MG63 (cell line): ENCODE results near the gene BTBD19. TPM values are rescaled to one million over a fixed set of nuclear protein-coding genes. Genes with fewer than 3 reads are reported as not detected.
A peak's percentile ranks its signal among the peaks of the same experiment; 100 is the strongest.
"Not testable (repeated sequence)": the region's sequence is repeated elsewhere in the genome, so short reads cannot be mapped to it uniquely, and the experiment has no call there.

Experiments used
- DNase-seq: peaks from one replicate; pipeline ENCODE4 v3.0.0-alpha.2; 2020
- H3K27me3 ChIP-seq: fragments of 250-450 bp; sonication (Bioruptor Pico); 2 replicates; pipeline ENCODE4 v1.5.1; 2020; ENCODE audit warnings: mild to moderate bottlenecking, moderate library complexity
- H3K36me3 ChIP-seq: fragments of 250-450 bp; sonication (Bioruptor Pico); 2 replicates; pipeline ENCODE4 v1.5.1; 2020; ENCODE audit warnings: mild to moderate bottlenecking, moderate library complexity
- H3K4me3 ChIP-seq: fragments of 250-450 bp; sonication (Bioruptor Pico); 2 replicates; pipeline ENCODE4 v1.5.1; 2020; ENCODE audit warnings: mild to moderate bottlenecking, moderate library complexity
- H3K9me3 ChIP-seq: fragments of 250-450 bp; sonication (Bioruptor Pico); 2 replicates; pipeline ENCODE4 v1.5.1; 2020; ENCODE audit warnings: mild to moderate bottlenecking, moderate library complexity
- total RNA-seq: library from RNA; depleted of rRNA; stranded (reverse); fragments of >200 nt; shearing (Covaris generic); gene quantifications from 2 replicates; pipeline ENCODE4 v1.2.3, GENCODE V29; 2014; ENCODE audit warnings: low replicate concordance

The BTBD19 gene
- total RNA-seq, 1 experiment from 2014 or later, result 1.0 TPM

DNA sequence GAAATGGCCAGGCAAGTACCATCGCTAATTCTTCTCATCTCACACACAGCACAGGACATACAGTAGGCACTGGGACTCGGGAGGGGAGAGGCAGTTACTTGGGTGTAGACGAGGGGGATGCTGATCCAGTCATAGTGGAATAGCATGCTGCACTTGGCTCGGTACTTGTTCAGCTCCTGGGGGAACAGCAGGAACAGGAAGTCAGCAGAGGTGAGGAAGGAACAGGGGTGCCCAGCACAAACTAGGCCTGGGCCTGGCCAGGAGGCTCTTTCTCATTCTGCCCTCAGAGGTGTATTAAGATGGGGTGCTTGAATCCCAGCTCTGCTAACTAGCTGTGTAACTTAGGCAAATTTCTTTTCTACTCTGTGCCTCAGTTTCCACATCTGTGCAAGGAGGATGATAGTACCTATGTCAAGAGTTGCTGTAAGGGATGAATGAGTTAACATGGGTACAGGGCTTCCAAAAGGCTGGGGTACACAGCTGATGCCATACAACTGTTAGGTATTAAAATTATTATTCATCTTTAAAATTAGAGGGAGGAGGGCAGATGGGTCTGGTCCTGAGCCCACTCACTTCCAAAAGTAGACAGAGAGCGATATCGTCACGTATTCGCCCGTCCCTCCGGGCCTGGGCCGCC, 22.7 kb upstream of the BTBD19 start:
- Histone ChIP-seq H3K36me3 (peaks cover 17% of the 10 kb centered on the region), H3K9me3 (no peaks in the 10 kb centered on the region), H3K4me3 (no peak overlapping the region), H3K27me3 (no peaks in the 10 kb centered on the region)
- no peak for DNase-seq

DNA sequence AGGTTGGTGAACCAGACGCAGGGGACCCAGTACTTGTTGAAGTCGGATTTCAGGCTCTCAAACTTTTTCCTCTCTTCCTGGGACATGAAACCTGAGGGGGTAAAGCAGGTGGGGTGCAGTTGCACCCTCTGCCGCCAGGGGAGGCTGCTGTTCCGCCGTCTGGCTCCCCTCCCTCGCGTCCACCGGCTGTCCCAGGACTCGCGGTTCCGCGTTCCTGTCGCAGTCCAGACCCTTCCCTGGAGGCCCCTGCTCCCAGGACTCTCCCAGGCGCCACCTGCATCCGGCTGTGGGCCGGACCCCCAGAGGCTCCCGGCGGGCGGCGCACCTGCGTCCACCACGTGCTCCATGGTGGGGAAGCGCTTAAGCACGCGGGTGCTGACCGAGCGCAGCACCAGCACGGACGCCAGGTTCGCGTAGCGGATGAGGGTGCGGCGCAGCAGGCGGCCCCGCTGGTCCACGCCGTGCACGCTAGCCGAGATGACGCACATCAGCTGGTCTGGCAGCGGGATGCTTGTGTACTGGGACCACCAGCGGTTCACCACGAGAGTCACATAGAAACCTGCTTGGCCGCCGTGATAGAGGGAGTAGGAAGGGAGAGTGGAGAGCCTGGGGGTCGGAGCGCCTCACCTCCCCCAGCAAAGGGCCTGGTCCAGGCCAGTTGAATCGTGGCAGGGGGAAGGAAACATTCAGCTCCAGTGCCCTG, 22.0 kb upstream of the BTBD19 start:
- DNase-seq, result no peak
- Histone ChIP-seq H3K4me3 (no peak overlapping the region), H3K36me3 (peaks cover 10% of the 10 kb centered on the region), H3K9me3 (no peaks in the 10 kb centered on the region), H3K27me3 (no peaks in the 10 kb centered on the region)

DNA sequence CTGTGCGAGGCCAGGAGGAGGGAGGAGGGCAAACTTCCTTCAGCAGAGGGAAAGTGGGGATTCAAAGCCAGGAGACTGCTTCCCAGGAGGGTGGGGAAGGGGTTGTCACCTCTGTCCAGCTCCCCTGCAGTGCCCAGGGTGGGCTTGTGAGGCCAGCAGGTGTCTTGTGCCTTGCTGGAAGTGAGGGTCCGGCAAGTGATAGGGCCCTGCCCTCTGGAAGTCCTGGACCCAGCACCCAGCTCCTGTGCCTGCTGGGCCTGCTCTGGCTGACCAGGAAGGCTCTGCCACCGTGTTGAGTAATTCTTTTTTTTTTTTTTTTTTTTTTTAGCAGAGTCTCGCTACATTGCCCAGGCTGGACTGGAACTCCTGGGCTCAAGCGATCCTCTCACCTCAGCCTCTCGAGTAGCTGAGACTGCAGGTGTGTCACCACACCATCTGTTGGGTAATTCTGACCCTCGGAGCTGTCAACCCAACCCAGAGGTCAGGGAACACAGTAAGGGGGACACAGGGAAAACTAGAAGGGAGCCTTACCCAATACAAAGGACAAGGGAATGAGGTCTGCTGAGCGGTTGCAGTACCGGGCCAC, 21.4 kb upstream of the BTBD19 start:
- Histone ChIP-seq H3K36me3 (peaks cover 4% of the 10 kb centered on the region), H3K9me3 (no peaks in the 10 kb centered on the region)
- DNase-seq, result no peak

DNA sequence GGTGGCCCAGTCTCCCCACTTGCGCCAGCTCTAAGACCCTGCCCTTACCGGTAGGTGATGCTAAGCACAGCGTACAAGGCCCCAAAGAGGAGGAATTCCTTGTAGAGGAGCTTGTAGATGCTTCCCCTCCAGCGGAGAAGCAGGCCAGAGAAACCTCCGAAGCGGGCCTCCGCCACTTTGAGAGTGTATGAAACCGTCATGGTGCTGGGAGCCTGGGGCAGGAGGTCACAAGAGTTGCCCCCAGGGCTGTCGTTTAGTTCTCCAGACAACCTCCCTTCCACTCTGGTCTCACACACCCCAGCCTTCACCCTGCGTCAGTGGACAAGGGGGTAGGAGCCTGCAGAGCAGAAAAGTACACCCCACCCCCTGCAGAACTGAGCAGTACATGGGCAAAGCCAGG, 20.8 kb upstream of the BTBD19 start:
- no peaks in the 10 kb centered on the region for H3K9me3 ChIP-seq
- DNase-seq, result no peak
- H3K4me3 ChIP-seq, result no peak overlapping the region
- no peaks in the 10 kb centered on the region for H3K27me3 ChIP-seq
- H3K36me3 ChIP-seq, result no peaks in the 10 kb centered on the region

More for the DNA sequence above, 21.4 kb upstream of the BTBD19 start:
- Histone ChIP-seq H3K27me3 (no peaks in the 10 kb centered on the region), H3K4me3 (no peak overlapping the region)

DNA sequence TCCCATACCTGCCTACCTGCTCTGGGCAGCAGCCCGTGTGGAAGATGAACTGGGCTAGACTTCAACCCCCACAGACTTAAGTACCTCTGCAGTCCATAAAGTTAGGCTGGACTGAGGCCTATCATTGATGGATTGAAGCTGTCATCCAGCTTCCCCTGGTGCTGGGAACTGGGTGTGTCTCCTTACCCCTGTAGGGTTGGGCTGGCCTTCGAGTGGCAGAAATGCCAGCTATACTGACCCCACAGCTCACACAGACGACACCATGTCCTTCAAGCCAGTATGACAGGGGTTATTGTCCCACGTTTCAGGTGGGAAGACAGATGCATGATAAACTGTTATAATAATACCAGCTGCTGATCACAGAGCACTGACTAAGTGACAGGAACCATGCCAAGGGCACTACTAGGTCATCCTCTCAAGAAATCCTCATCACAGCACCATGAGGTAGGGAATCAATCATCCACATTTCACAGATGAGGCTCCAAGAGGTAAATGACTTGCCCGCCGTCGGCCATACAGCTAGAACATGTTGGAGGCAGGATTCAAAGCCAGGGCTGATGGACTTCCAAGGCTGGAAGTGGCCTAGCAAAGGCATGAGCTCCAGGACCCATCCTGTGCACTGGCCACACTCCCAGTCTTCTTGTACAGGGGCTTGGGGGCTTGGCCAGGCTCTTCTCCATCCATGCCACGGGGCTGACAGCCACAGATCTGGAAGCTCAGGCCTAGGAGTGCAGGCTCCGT, 20.0 kb upstream of the BTBD19 start, which contains the start of gene BEST4:
BEST4 (minus strand) TSS at position 51 of the 741 bp plus-strand sequence. CDS start 465 bp downstream, outside the sequence.
- DNase-seq, result no peak
- Histone ChIP-seq H3K9me3 (no peaks in the 10 kb centered on the region), H3K27me3 (no peaks in the 10 kb centered on the region), H3K36me3 (no peaks in the 10 kb centered on the region), H3K4me3 (no peak within 1 kb of the TSS)

DNA sequence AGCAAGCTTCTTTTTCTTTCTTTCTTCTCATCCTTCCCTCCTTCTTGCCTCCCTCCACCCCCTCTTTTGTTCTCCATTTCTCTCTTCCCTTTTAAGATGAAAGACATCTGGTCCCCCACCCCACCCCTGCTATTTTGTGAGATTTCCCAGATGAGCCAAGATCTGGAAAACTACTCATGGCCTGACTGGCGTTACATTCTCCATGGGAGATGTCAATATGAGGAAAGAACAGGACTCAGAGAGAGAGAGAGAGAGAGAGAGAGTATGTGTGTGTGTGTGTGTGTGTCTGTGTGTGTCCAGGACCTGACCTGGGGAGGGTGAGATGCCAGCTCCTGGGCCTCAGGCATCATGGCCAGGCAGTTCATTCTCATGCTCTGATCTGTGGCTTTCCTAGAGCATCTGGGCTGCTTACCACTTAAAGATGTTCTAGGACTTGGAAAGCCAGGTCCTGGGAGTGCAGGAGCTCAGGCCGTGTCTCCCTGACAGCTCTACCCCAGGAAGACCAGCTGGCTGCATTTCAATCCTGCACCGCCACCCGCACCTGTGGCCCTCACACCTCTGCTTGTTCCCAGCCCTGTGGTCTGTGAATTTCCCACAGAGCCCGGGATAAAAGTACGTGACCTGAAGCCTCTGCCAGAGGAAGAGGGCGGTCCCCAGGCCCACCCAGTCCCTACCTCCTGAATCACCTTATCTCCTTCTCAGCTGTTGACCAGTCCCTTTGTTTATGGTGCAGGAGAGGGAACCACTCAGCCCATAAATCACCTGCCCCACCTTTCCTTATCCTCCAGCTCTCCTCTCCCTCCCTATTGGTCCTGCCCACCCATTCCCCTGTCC, 17.1 kb upstream of the BTBD19 start:
- Histone ChIP-seq H3K36me3 (no peaks in the 10 kb centered on the region), H3K9me3 (no peaks in the 10 kb centered on the region), H3K4me3 (no peak overlapping the region), H3K27me3 (no peaks in the 10 kb centered on the region)
- DNase-seq, result no peak

DNA sequence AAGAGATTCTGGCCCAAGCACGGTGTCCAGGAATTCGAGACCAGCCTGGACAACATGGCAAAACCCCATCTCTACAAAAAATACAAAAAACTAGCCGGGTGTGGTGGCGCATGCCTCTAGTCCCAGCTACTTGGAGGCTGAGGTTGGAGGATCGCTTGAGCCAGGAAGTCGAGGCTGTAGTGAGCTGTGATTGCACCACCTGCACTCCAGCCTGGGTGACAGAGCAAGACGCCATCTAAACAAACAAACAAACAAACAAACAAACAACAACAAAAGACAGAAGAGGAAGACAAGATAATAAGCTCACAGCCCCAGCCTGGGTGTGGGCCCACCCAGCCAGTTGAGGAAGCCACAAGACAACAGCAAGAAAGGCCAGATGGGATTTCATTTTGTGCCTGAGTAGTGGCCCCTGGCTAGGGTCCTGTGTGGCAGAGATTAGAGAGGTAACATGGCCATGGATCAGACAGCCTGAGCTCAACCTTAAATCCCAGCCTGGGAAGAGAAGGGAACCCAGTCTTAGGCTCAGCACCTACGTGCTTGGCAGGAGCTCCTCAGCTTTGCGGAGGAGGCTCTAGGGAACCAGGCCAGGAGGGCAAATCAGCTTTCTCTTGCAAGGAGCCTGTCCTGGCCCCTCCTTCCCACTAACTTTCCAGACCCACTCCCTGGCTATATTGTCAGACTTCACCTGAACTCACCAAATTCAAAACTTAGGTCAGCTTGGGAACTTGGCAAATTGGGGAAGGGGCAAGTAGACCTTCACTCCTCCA, 15.4 kb upstream of the BTBD19 start:
- Histone ChIP-seq H3K9me3 (no peaks in the 10 kb centered on the region), H3K27me3 (no peaks in the 10 kb centered on the region), H3K4me3 (no peak overlapping the region), H3K36me3 (no peaks in the 10 kb centered on the region)
- DNase-seq, result no peak

DNA sequence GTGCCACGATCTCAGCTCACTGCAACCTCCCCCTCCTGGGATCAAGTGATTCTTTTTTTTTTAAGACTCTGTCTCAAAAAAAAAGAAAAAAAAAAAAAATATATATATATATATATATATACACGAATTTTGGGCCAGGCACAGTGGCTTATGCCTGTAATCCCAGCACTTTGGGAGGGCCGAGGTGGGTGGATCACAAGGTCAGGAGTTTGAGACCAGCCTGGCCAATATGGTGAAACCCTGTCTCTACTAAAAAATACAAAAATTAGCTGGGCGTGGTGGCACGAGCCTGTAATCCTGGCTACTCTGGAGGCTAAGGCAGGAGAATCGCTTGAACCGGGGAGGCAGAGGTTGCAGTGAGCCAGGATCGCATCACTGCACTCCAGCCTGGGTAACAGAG, 10.4 kb upstream of the BTBD19 start:
- H3K36me3 ChIP-seq, H3K27me3 ChIP-seq, DNase-seq, H3K9me3 ChIP-seq, H3K4me3 ChIP-seq: not testable (repeated sequence)

DNA sequence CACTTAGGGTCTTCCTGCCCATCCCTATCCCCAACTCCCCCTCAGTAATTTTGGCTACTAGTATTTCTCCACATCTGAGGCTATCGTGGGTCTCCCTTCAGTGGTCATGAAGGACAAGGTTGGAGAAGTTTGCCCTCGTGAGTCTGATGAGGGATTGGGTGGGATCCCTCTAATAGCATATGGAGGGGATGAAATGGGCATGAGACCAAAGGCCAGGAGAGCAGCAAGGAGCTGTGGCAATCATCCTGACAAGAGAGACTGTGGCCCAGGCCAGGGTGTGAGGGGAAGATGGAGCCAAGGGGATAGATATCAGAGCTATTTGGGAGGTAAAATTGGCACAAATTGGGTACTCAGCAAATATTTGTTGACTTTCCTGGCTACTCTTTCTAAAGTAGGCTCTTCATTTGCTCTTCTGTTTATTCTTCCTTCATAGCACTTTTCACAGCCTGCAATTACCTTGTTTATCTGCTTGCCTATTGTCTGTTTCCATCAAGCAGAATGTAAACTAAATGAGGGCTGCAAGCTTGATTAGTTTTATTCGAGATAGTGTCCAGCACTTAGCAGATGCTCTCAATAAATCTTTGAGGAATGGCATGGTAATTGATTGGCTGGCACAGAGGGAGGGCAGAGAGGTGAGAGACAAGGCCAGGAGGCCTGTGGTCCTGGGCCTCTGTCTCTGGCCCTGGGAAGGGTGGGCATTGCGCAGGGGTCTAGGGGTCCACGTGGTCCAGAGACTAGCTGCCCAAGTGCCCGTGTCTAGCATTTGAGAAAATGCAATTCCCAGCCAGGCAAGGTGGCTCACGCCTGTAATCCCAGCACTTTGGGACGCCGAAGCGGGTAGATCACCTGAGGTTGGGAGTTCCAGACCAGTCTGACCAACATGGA, 9.6 kb upstream of the BTBD19 start:
- Histone ChIP-seq H3K36me3 (peaks cover 12% of the 10 kb centered on the region), H3K27me3 (no peaks in the 10 kb centered on the region), H3K4me3 (no peak overlapping the region), H3K9me3 (no peaks in the 10 kb centered on the region)
- no peak for DNase-seq

DNA sequence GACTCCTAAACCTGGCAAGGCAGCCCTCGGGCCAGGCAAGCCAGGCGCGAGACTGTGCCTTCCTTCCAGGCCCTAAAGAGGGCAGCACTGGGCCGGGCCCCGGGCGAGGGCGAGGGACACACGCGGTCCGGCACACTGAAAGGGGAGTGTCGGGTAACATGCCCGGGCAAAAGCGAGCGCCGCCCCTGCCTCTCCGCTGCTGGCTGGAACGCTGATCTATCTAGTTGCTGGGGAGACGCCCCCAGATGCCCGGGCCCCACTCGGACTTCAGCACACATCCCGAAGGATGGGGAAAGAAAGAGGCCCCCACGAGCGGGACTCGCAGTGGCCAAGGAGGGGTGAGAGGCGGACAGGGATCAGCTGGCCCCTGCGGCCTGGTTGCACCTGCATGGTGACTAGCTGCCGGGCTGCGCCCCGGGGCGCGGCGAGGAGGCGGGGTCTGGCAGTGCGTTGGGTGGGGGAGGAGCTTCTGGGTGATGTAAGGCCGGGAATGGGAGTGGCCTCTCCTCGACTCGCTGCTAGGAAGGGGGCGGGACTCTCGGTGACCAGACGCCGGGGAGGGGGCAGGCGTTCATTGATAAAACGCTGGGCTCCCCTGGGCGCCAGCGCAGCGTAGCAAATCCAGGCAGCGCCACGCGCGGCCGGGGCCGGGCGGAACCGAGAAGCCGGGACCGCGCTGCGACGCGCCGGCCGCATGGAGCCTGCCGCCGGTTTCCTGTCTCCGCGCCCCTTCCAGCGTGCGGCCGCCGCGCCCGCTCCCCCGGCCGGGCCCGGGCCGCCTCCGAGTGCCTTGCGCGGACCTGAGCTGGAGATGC, 8.3 kb upstream of the BTBD19 start, which contains the start of gene PLK3:
PLK3 (plus strand) TSS at position 608 of the 815 bp plus-strand sequence; CDS start at position 695, 87 bp downstream.
- H3K27me3 ChIP-seq, result no peaks in the 10 kb centered on the region
- H3K4me3 ChIP-seq, result peak within 1 kb of the TSS; percentile 62
- H3K36me3 ChIP-seq, result peaks cover 22% of the 10 kb centered on the region
- DNase-seq, result peak; percentile 96
- no peaks in the 10 kb centered on the region for H3K9me3 ChIP-seq

DNA sequence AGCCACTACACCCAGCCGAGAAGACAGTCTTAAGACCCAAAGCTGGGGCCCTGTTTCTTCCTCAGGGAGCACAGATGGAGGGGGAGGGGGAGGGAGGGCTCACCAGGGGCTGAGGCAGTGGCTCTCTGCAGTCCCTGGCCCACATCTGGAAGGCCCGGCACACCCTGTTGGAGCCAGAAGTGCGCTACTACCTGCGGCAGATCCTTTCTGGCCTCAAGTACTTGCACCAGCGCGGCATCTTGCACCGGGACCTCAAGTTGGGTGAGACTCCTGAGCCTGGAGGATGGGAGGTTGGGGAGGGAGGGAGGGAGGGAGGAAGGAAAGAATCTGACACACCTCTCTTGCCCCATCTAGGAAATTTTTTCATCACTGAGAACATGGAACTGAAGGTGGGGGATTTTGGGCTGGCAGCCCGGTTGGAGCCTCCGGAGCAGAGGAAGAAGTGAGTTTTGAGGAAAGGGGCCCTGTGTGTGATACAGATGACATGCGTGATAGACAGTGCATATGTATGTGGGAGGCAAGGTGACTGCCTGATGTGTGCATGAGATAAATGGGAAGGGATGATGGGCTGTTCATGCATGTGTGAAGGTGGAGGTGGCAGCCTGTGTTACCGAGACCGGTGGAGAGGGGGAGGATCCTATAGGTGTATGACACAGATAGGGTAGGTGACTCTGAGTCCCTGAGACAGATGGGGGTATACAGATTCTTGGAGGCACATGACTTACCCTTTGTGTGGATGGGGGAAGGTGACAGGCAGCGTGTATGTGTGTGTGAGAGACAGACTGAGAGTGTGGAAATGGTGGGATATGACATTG, 6.6 kb upstream of the BTBD19 start:
- no peak for DNase-seq
- no peaks in the 10 kb centered on the region for H3K9me3 ChIP-seq
- peak overlapping the region; percentile 62 for H3K4me3 ChIP-seq
- peaks cover 32% of the 10 kb centered on the region for H3K36me3 ChIP-seq
- H3K27me3 ChIP-seq, result no peaks in the 10 kb centered on the region

DNA sequence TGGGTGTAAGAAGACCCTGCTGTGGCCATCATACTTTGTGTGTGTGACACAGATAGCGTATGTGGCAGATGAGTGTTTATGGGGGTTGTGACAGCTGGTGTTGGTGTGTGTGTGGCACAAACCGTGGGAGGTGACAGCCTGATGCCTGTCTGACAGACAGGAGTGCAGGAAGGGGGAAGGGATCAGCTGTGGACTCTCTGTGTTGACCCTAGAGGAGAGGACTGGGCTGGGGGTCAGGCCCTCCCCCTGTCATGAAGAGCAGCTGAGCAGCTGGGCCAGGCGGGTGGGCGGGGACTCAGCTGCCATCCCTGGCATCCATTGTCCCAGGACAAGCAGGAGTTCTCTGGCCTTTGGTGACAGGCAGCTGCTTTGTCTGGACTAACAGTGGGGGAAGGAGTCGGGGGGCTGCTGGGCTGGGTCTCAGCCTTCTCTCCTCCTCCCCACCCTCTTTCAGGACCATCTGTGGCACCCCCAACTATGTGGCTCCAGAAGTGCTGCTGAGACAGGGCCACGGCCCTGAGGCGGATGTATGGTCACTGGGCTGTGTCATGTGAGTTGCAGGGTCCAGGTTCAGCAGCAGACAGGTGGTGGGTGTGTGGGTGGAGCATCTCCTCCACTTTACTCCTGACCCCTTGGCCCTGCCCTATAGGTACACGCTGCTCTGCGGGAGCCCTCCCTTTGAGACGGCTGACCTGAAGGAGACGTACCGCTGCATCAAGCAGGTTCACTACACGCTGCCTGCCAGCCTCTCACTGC, 5.8 kb upstream of the BTBD19 start:
- Histone ChIP-seq H3K9me3 (no peaks in the 10 kb centered on the region), H3K36me3 (peaks cover 32% of the 10 kb centered on the region), H3K27me3 (no peaks in the 10 kb centered on the region), H3K4me3 (no peak overlapping the region)
- no peak for DNase-seq

DNA sequence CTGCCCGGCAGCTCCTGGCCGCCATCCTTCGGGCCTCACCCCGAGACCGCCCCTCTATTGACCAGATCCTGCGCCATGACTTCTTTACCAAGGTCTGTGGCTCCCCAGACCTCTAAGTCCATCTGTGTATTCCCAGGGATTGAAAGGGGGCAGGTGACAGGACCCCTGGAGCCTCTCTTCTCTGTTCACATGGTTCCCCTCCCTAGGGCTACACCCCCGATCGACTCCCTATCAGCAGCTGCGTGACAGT, 5.3 kb upstream of the BTBD19 start:
- no peak for DNase-seq
- Histone ChIP-seq H3K9me3 (no peaks in the 10 kb centered on the region), H3K36me3 (peaks cover 32% of the 10 kb centered on the region), H3K4me3 (no peak overlapping the region), H3K27me3 (no peaks in the 10 kb centered on the region)
